HFF-Myc (cell line): ENCODE data around the gene B3GLCT.

Experiments
- DNase-seq: peaks from one replicate; pipeline ENCODE4 v3.0.0-alpha.2; 2011; ENCODE audit warnings: low read depth; ENCODE audit errors: extremely low read depth
- H3K4me3 ChIP-seq: replicated peaks from 2 replicates; pipeline ENCODE4 v1.5.1; 2011; ENCODE audit warnings: low read depth, mild to moderate bottlenecking, control low read depth, low read length
- CTCF ChIP-seq: IDR thresholded peaks from 2 replicates; pipeline ENCODE4 v1.5.1; 2012; ENCODE audit warnings: mild to moderate bottlenecking, low read depth, low read length, control low read depth; ENCODE audit errors: missing control alignments

Gene B3GLCT

GRCh38 chr13:31182987-31183386 is 16.8 kb upstream of the B3GLCT start:
- no peak for TF ChIP-seq CTCF
- H3K4me3 ChIP-seq: no peak overlapping the region
- no peak for DNase-seq

- no peak for TF ChIP-seq CTCF
- DNase-seq: no peak
- H3K4me3 ChIP-seq: no peak overlapping the region
These were observed 15.3 kb upstream of the B3GLCT start for GRCh38 chr13:31184451-31184850.

DNA sequence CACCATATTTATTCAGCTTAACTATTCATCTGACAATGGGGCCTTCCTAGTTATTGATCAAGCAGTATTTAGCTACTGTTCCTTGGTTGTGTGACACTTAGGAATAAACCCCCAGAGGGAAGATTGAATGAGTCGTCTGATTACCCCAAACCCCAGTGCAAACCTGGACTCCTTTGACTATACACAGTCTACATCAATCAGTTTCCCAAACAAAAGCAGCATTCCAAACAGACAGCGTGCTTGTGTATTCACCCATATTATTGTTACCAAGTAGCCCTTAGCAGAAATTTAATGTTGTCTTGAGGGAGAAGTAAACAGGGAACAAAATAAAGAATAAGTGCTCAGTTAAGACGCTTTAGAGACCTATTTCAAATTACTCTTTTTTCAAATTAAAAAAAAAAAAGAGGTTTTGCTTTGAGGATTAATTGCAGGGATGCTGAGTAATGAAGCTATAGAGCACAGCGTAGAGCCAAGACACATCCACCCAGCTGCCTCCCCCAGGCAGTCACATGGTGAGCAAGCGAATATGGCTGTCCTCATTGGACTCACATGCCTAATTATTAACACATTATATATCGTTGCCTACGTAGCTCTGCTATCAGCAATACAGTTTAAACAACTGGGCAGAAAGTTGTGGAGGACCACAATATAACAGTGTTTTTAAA is 14.7 kb upstream of the B3GLCT start:
- no peak overlapping the region for H3K4me3 ChIP-seq
- no peak for DNase-seq
- no peak for TF ChIP-seq CTCF

GRCh38 chr13:31191748-31192147 is 8.0 kb upstream of the B3GLCT start:
- no peak overlapping the region for H3K4me3 ChIP-seq
- no peak for TF ChIP-seq CTCF
- DNase-seq: no peak

GRCh38 chr13:31192306-31192705 is 7.5 kb upstream of the B3GLCT start:
- no peak overlapping the region for H3K4me3 ChIP-seq
- no peak for TF ChIP-seq CTCF
- no peak for DNase-seq

DNA sequence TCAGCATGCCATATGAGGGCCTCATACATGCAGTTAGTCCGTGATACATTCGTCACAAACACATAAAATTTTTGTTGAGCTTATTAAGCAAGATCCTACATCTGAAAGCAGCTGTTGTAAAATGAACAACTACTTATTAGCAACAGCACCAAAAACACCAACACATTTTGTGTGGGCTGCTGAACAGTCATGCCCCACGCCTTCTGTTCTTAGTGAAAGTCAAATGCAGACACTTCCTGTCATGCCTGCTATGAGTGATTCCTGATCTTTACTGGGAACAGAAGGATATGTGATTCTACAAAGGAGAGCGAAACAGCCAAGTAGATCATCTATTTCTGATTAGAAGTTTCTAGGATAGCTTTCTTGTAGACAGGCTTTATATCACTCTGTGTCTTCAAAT is 4.2 kb upstream of the B3GLCT start:
- no peak overlapping the region for H3K4me3 ChIP-seq
- no peak for DNase-seq
- no peak for TF ChIP-seq CTCF

GRCh38 chr13:31196992-31197391 is 2.8 kb upstream of the B3GLCT start:
- no peak overlapping the region for H3K4me3 ChIP-seq
- DNase-seq: no peak
- no peak for TF ChIP-seq CTCF
